Embryonic facial prominence (tissue), 1 donor: ENCODE data around the gene CTXND1.
"Not testable (repeated sequence)": the region's sequence is repeated elsewhere in the genome, so short reads cannot be mapped to it uniquely, and the experiment has no call there.

ENCODE experiments used
- DNase-seq: peaks from one replicate; pipeline ENCODE4 v3.0.0-alpha.2; 2016; ENCODE audit errors: extremely low spot score

Gene CTXND1

GRCh38 chr15:80252121-80252518 is at the start of gene CTXND1:
Gene CTXND1, minus strand, starts transcription at chr15:80252213. Its CDS starts 50,264 bp downstream, at chr15:80201949.
- DNase-seq: no peak

- DNase-seq: no peak
These were observed 49.5 kb upstream of the CTXND1 start for GRCh38 chr15:80301472-80301871.

- DNase-seq: not testable (repeated sequence)
These were observed 43.8 kb upstream of the CTXND1 start for GRCh38 chr15:80295777-80296176.

- no peak for DNase-seq
These were observed 40.1 kb upstream of the CTXND1 start for GRCh38 chr15:80292079-80292478.

GRCh38 chr15:80290891-80291290 is 38.9 kb upstream of the CTXND1 start:
- DNase-seq: not testable (repeated sequence)

GRCh38 chr15:80289528-80290495 is 37.8 kb upstream of the CTXND1 start:
- no peak for DNase-seq

- no peak for DNase-seq
These were observed 36.1 kb upstream of the CTXND1 start for GRCh38 chr15:80288131-80288530.

GRCh38 chr15:80286055-80286454 is 34.0 kb upstream of the CTXND1 start:
- no peak for DNase-seq

- DNase-seq: no peak
These were observed 33.4 kb upstream of the CTXND1 start for GRCh38 chr15:80285379-80285778.

GRCh38 chr15:80283531-80283930 is 31.5 kb upstream of the CTXND1 start:
- DNase-seq: no peak

GRCh38 chr15:80277147-80277546 is 25.1 kb upstream of the CTXND1 start:
- DNase-seq: no peak

- no peak for DNase-seq
These were observed 23.9 kb upstream of the CTXND1 start for GRCh38 chr15:80275961-80276360.

GRCh38 chr15:80274996-80275395 is 23.0 kb upstream of the CTXND1 start:
- no peak for DNase-seq

GRCh38 chr15:80274554-80274953 is 22.5 kb upstream of the CTXND1 start:
- DNase-seq: no peak

GRCh38 chr15:80272987-80273386 is 21.0 kb upstream of the CTXND1 start:
- DNase-seq: no peak

- DNase-seq: no peak
These were observed 18.5 kb upstream of the CTXND1 start for GRCh38 chr15:80270472-80270871.

GRCh38 chr15:80268101-80268500 is 16.1 kb upstream of the CTXND1 start:
- no peak for DNase-seq

- DNase-seq: no peak
These were observed 15.6 kb upstream of the CTXND1 start for GRCh38 chr15:80267658-80268057.

- DNase-seq: no peak
These were observed 14.7 kb upstream of the CTXND1 start for GRCh38 chr15:80266745-80267144.

- no peak for DNase-seq
These were observed 14.1 kb upstream of the CTXND1 start for GRCh38 chr15:80266113-80266512.

GRCh38 chr15:80265021-80265420 is 13.0 kb upstream of the CTXND1 start:
- no peak for DNase-seq

GRCh38 chr15:80264031-80264430 is 12.0 kb upstream of the CTXND1 start:
- no peak for DNase-seq

GRCh38 chr15:80260551-80260950 is 8.5 kb upstream of the CTXND1 start:
- DNase-seq: no peak
